ENCODE data around the gene ERF.
A peak's percentile ranks its signal among the peaks of the same experiment; 100 is the strongest.

The ERF gene

DNA sequence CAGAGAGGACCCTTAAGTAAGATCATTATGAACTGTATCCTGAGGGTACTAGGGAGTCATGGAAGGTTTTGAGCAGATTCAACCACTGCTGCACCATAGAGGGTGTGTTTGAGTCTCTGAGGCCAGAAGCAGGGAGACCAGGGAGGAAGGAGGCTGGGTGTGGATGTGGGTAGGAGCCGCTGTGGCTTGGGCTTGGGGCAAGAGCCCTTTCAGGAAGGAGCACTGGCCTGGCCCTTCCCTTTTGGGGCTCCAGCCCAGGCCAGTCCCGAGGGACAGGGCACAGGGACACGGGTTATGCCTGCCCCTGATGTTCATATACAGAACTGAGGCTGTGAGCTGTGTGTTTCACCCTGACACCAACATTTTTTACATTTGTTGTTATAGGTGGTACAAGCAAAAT lies 21.4 kb upstream of the ERF start:
- Mint-ChIP-seq H3K27me3 (no peaks in the 10 kb centered on the region), H3K27ac (peak overlapping the region in 1 of 2 donors; percentile 3), H3K4me3 (peak overlapping the region; percentile 5 to 48), H3K4me1 (ENCODE audit: low read depth in 2 of 2) (peaks cover 37 to 42% of the 10 kb centered on the region in 2 donors), H3K9me3 (no peaks in the 10 kb centered on the region), H3K36me3 (ENCODE audit: insufficient read depth) (peaks cover 50% of the 10 kb centered on the region)
- no peak for DNase-seq
- no peak for ATAC-seq (replicated peaks)

DNA sequence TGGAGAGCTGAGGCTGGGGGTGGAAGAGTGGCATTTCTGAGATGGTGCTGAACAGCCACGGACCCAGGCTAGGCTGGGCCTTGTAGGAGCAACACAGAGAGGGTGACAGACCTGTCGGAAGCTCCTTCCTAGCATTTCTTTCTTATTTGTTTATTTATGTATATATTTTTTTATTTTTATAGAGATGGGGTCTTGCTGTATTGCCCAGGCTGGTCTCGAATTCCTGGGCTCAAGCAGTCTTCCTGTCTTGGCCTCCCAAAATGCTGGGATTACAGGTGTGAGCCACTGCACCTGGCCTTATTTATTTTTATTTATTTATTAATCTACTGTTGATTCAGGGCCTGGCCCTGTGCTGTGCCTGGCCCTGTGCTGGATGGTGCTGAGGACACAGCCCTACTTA lies 20.6 kb upstream of the ERF start:
- Mint-ChIP-seq H3K4me1 (ENCODE audit: low read depth in 2 of 2) (peaks cover 41 to 44% of the 10 kb centered on the region in 2 donors), H3K27me3 (no peaks in the 10 kb centered on the region), H3K36me3 (ENCODE audit: insufficient read depth) (peaks cover 47% of the 10 kb centered on the region), H3K4me3 (no peak overlapping the region), H3K27ac (peak overlapping the region; percentile 66 to 76), H3K9me3 (no peaks in the 10 kb centered on the region)
- no peak for DNase-seq
- ATAC-seq (replicated peaks) = no peak

DNA sequence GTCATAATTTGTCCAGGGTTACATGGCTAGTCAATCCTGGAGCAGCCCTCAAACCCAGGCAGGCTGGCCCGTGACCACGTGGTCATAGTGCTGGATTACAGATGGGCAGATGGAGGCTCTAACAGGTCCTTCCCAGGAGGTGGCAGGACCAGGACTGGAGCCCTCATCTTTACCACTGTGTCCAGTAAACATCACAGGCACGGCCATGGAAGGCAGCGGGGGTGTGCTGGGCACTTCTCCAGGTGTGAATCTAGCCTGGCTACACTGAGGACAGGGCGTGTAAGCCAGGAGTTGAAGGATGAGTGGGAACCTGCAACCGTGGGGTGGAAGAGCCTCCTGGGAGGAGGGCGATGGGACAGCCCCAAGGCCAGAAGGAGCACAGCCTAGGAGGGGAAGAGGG lies 20.2 kb upstream of the ERF start:
- peak overlapping the region in 1 of 2 donors; percentile 22 for H3K4me3 Mint-ChIP-seq
- no peaks in the 10 kb centered on the region for H3K9me3 Mint-ChIP-seq
- H3K27ac Mint-ChIP-seq = peak overlapping the region; percentile 31 to 76
- peaks cover 44 to 45% of the 10 kb centered on the region in 2 donors for H3K4me1 Mint-ChIP-seq (ENCODE audit: low read depth in 2 of 2)
- DNase-seq (no peak), ATAC-seq (replicated peaks) (no peak)
- no peaks in the 10 kb centered on the region for H3K27me3 Mint-ChIP-seq
- H3K36me3 Mint-ChIP-seq (ENCODE audit: insufficient read depth) = peaks cover 47% of the 10 kb centered on the region

DNA sequence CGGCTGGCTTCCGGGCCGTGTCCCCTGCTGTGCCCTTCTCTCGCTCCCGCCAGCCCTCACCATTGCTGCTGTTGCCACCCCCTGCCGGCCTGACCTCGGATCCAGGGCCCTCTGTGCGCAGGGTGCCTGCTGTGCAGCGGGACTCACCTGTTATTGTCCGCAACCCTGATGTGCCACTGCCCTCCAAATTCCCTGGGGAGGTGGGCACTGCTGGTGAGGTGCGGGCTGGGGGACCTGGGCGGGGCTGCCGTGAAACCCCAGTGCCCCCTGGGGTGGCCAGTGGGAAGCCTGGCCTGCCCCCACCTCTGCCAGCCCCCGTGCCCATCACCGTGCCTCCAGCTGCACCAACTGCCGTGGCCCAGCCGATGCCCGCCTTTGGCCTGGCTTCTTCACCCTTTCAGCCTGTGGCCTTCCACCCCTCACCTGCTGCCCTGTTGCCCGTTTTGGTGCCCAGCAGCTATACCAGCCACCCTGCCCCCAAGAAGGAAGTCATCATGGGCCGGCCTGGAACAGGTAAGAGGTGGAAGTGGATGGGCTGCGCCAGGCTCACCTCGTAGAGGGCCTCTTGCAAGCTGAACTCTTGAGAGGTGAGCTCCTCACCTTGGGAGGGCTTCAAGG lies 19.2 kb upstream of the ERF start:
- Mint-ChIP-seq H3K27me3 (no peaks in the 10 kb centered on the region), H3K4me3 (no peak overlapping the region), H3K9me3 (no peaks in the 10 kb centered on the region), H3K4me1 (ENCODE audit: low read depth in 2 of 2) (peaks cover 38 to 46% of the 10 kb centered on the region in 2 donors), H3K36me3 (ENCODE audit: insufficient read depth) (peaks cover 43% of the 10 kb centered on the region), H3K27ac (no peak overlapping the region)
- ATAC-seq (replicated peaks) (no peak), DNase-seq (no peak)

DNA sequence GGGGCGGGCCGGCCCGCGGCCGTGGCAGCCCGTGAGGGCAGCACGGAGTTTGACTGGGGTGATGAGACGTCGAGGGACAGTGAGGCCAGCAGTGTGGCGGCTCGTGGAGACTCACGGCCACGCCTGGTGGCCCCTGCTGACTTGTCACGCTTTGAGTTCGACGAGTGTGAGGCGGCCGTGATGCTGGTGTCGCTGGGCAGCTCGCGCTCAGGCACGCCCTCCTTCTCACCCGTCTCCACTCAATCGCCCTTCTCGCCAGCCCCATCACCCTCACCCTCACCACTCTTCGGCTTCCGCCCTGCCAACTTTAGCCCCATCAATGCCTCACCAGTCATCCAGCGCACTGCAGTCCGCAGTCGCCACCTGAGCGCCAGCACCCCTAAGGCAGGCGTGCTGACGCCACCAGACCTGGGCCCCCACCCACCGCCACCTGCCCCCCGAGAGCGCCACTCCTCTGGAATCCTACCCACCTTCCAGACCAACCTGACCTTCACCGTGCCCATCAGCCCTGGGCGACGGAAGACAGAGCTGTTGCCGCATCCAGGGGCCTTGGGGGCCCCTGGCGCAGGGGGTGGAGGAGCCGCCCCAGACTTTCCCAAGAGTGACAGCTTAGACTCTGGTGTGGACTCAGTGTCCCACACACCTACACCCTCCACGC lies 18.6 kb upstream of the ERF start:
- no peak for ATAC-seq (replicated peaks)
- Mint-ChIP-seq H3K4me3 (peak overlapping the region in 1 of 2 donors; percentile 13), H3K27ac (peak overlapping the region in 1 of 2 donors; percentile 53), H3K4me1 (ENCODE audit: low read depth in 2 of 2) (peaks cover 32 to 41% of the 10 kb centered on the region in 2 donors), H3K9me3 (no peaks in the 10 kb centered on the region), H3K36me3 (ENCODE audit: insufficient read depth) (peaks cover 40% of the 10 kb centered on the region), H3K27me3 (no peaks in the 10 kb centered on the region)
- DNase-seq = no peak

DNA sequence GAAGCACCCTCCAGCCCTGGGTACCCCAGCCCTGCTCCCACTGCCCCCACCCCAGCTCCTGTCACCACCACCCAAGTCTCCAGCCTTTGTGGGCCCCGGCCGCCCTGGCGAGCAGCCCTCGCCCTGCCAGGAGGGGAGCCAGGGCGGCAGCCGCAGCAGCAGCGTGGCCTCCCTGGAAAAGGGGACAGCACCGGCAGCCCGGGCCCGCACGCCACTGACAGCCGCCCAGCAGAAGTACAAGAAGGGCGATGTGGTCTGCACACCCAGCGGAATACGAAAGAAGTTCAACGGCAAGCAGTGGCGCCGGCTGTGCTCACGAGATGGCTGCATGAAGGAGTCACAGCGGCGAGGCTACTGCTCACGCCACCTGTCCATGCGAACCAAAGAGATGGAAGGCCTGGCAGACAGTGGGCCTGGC lies 18.1 kb upstream of the ERF start:
- no peak for DNase-seq
- peaks cover 38% of the 10 kb centered on the region for H3K36me3 Mint-ChIP-seq (ENCODE audit: insufficient read depth)
- peaks cover 28 to 37% of the 10 kb centered on the region in 2 donors for H3K4me1 Mint-ChIP-seq (ENCODE audit: low read depth in 2 of 2)
- H3K9me3 Mint-ChIP-seq = no peaks in the 10 kb centered on the region
- no peaks in the 10 kb centered on the region for H3K27me3 Mint-ChIP-seq
- no peak for ATAC-seq (replicated peaks)
- H3K27ac Mint-ChIP-seq = peak overlapping the region in 1 of 2 donors; percentile 53
- H3K4me3 Mint-ChIP-seq = no peak overlapping the region

DNA sequence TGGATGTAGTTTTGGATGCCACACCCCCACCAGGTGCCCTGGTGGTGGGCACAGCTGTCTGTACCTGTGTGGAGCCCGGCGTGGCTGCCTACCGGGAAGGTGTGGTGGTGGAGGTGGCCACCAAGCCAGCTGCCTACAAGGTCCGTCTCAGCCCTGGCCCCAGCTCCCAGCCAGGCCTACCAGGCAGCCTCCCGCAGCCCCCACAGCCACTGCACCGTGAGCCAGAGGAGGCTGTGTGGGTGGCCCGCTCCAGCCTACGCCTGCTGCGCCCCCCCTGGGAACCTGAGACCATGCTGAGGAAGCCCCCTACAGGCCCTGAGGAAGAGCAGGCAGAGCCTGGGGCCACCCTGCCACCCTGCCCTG lies 17.6 kb upstream of the ERF start:
- Mint-ChIP-seq H3K27me3 (no peaks in the 10 kb centered on the region), H3K9me3 (no peaks in the 10 kb centered on the region), H3K27ac (no peak overlapping the region), H3K4me3 (no peak overlapping the region), H3K4me1 (ENCODE audit: low read depth in 2 of 2) (peaks cover 33 to 40% of the 10 kb centered on the region in 2 donors), H3K36me3 (ENCODE audit: insufficient read depth) (peaks cover 38% of the 10 kb centered on the region)
- DNase-seq (no peak), ATAC-seq (replicated peaks) (no peak)

DNA sequence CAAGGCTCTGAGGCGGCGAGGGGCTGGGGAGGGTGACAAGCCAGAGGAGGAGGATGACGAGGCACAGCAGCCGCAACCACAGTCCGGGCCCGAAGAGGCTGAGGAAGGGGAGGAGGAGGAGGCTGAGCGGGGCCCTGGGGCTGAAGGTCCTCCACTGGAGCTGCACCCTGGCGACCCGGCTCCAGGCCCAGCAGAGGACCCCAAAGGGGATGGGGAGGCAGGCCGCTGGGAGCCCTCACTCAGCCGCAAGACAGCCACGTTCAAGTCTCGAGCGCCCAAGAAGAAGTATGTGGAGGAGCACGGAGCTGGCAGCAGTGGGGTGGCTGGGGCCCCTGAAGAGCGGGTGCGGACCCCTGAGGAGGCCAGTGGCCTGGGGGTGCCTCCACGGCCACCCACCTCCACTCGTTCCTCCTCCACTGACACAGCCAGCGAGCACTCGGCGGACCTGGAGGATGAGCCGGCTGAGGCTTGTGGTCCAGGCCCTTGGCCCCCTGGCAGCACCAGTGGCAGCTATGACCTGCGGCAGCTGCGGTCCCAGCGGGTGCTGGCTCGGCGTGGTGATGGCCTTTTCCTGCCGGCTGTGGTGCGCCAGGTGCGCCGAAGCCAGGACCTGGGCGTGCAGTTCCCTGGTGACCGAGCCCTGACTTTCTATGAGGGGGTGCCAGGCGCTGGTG lies 17.1 kb upstream of the ERF start:
- DNase-seq (no peak), ATAC-seq (replicated peaks) (no peak)
- Mint-ChIP-seq H3K4me1 (ENCODE audit: low read depth in 2 of 2) (peaks cover 34 to 42% of the 10 kb centered on the region in 2 donors), H3K4me3 (no peak overlapping the region), H3K27ac (no peak overlapping the region), H3K9me3 (no peaks in the 10 kb centered on the region), H3K36me3 (ENCODE audit: insufficient read depth) (peaks cover 34% of the 10 kb centered on the region), H3K27me3 (no peaks in the 10 kb centered on the region)

DNA sequence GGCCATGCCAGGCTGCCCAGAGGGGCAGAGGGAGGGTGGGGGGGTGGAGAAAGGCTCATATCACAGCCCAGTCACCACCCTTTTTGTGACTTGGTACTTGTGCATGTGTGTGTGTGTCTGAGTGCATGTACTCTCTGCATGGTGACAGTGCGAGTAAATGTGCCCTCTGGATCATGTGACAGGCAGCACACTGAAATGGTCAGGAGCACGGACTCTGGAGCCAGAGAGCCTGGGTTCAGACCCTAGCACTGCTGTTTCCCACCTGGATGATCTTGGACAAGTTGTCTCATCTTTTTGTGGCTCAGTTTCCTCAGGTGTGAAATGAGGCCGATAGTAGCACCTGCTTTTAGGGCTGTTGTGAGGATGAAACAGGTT lies 16.1 kb upstream of the ERF start:
- no peak for ATAC-seq (replicated peaks)
- H3K4me3 Mint-ChIP-seq = no peak overlapping the region
- no peaks in the 10 kb centered on the region for H3K27me3 Mint-ChIP-seq
- H3K4me1 Mint-ChIP-seq (ENCODE audit: low read depth in 2 of 2) = peaks cover 30 to 38% of the 10 kb centered on the region in 2 donors
- no peak for DNase-seq
- H3K36me3 Mint-ChIP-seq (ENCODE audit: insufficient read depth) = peaks cover 34% of the 10 kb centered on the region
- no peaks in the 10 kb centered on the region for H3K9me3 Mint-ChIP-seq
- H3K27ac Mint-ChIP-seq = no peak overlapping the region

DNA sequence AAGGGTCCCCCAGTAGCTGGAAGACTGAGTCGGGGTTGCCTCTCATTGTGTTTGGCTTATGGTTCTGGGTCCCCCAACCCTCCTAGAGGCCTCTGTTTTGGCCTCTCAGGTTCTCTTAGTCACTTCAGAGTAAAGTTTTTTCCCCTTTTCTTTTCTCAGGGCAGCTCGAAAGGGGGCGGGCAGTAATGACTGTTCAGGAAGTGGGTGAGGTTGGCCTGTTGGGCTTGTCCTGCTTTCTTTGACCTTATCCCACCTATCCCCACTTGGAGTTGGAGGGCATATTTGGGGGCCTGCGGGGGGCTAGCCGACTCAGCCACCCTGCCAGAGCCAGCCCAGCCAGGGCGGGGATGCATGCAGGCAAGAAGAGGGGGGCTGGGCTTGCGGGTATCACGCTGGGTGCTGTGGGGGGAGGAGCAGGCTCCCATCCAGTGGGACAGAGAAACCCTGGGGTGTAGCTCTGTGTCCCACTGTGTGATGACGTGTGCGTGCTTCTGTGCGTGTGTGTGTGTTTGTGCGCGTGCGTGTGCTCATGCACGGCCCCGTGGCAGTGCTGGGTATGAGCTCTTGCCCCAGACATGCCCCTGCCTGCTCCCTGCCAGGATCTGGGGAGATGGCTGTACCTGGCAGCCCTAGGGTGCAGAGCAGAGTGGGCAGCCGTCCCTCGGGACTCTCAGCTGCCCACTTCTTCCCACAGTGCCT lies 15.6 kb upstream of the ERF start:
- Mint-ChIP-seq H3K4me1 (ENCODE audit: low read depth in 2 of 2) (peaks cover 26 to 34% of the 10 kb centered on the region in 2 donors), H3K27ac (no peak overlapping the region), H3K36me3 (ENCODE audit: insufficient read depth) (peaks cover 32% of the 10 kb centered on the region), H3K27me3 (no peaks in the 10 kb centered on the region), H3K4me3 (no peak overlapping the region), H3K9me3 (no peaks in the 10 kb centered on the region)
- peak; percentile 68 to 73 (median 73) for DNase-seq
- ATAC-seq (replicated peaks) = peak; percentile 23

DNA sequence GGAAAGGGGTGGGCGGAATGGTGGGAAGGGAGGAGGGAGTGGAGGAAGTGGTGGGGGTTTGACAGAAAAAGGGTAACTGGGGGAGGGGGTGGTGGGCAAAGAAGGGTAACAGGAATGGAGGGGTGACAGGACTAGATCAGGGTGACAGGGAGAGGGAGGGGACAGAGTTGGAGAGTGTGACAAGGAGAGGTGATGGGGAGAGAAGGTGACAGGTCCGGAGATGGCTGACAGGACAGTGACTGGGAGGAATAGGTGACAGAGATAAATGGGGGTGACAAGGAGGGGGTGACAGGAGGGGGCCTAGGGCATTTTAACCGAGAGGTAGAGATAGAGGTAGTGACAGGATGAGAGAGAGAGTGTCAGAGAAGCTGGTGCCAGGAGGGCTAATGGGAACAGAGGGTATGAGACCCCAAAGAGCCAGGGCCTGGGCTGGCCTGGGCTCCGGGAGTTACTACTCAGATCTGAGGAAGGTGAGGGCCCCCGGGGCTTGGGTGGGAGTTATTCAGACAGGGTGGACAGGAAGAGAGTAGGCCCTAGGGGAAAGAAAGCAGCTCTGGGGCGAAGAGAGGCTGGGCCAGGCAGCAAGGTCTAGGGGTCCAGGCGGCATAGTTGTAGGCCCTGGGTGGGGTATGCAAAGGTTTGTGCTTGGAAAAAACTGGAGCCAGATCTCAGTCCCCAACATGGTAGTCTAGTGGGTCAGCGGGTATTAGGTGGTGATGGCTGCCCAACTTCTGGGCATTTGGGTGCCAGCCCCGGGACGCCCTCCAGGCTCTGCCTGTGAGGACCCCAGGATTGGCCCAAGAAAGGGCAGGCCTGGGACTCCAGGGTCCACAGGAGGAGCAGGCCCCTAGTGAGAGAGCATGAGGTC lies 14.8 kb upstream of the ERF start:
- no peaks in the 10 kb centered on the region for H3K9me3 Mint-ChIP-seq
- ATAC-seq (replicated peaks) (no peak), DNase-seq (no peak)
- no peak overlapping the region for H3K27ac Mint-ChIP-seq
- H3K36me3 Mint-ChIP-seq (ENCODE audit: insufficient read depth) = peaks cover 29% of the 10 kb centered on the region
- no peak overlapping the region for H3K4me3 Mint-ChIP-seq
- no peaks in the 10 kb centered on the region for H3K27me3 Mint-ChIP-seq
- peaks cover 19 to 29% of the 10 kb centered on the region in 2 donors for H3K4me1 Mint-ChIP-seq (ENCODE audit: low read depth in 2 of 2)

DNA sequence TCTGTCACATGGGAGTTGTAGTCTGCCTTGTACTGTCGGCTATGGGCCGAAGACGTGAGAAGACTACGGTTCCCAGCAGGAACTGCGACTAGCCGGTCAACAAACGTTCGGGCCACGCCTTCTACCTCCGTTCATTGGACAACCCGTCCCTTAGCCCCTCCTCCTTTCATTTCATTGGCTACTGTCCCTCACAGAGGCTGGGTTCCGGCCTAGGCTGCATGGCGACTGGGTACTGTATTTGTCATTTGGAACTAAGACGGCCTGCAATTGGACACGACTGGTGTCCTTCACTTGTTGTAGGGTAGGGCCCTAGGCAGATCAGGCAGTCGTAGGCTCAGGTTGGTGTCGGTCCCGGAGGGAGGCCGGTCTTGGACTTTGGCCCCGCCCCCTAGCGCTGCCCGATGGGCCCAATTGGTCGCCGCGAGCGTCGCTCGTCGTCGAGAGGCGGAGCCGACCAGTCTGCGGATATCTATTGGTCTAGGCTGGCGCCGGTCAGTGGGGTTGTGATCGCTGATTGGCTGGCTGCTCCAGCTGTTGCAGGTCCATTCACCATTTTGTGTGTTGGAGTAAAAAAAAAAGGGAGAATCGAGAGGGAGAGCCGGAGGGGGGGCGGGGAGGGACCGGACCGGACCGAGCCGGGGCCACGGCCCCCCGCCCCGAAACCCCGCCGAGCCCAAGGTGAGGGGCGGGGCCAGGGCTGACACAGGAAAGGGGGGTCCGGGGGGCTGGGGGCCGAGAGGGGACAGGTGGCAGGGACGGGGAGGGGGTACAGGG lies 14.0 kb upstream of the ERF start, which contains the start of gene CIC:
CIC (plus strand) TSS at position 549 of the 774 bp plus-strand sequence. CDS start 2,532 bp downstream, outside the sequence.
- peaks cover 24% of the 10 kb centered on the region for H3K36me3 Mint-ChIP-seq (ENCODE audit: insufficient read depth)

More for the DNA sequence above, 14.0 kb upstream of the ERF start, which contains the start of gene CIC:
- no peak within 1 kb of the TSS for H3K27ac Mint-ChIP-seq
- peaks cover 14 to 29% of the 10 kb centered on the region in 2 donors for H3K4me1 Mint-ChIP-seq (ENCODE audit: low read depth in 2 of 2)
- no peaks in the 10 kb centered on the region for H3K27me3 Mint-ChIP-seq
- H3K9me3 Mint-ChIP-seq = no peaks in the 10 kb centered on the region
- ATAC-seq (replicated peaks) (peak; percentile 75), DNase-seq (peak; percentile 98 to 99 (median 98))
- H3K4me3 Mint-ChIP-seq = no peak within 1 kb of the TSS

Measured in effector memory CD8-positive, alpha-beta T cell (primary cell).